GM12878 (cell line): Measurements from ENCODE around the gene CLCA2. TPM values are rescaled to one million over a fixed set of nuclear protein-coding genes. Genes with fewer than 3 reads are reported as not detected.

Source experiments
- ASH2L ChIP-seq: fragments of 300-600, 200-600 bp; sonication (generic); IDR thresholded peaks from 2 replicates; pipeline ENCODE4 v1.6.1; 2017; ENCODE audit warnings: low read depth, mild to moderate bottlenecking, borderline replicate concordance
- CBFB ChIP-seq: IDR thresholded peaks from 2 replicates; pipeline ENCODE4 v1.6.1; 2016; ENCODE audit warnings: antibody characterized with exemption, low read depth
- CREB1 ChIP-seq: IDR thresholded peaks from 2 replicates; pipeline ENCODE4 v1.6.1; 2012; ENCODE audit warnings: low read depth, mild to moderate bottlenecking, inconsistent platforms
- CREM ChIP-seq: IDR thresholded peaks from 2 replicates; pipeline ENCODE4 v1.6.1; 2014; ENCODE audit warnings: antibody characterized with exemption, low read depth
- EGR1 ChIP-seq, 2 experiments: IDR thresholded peaks; 1 replicate in 1 of 2; 2 replicates in 1 of 2; pipeline ENCODE4 v1.6.1; 2011 to 2012; ENCODE audit warnings: low read depth in 2 of 2, low read length in 2 of 2, borderline replicate concordance in 1 of 2, mild to moderate bottlenecking in 1 of 2, moderate library complexity in 1 of 2
- FOS ChIP-seq: IDR thresholded peaks from 3 replicates; pipeline ENCODE4 v1.6.1; 2011; ENCODE audit warnings: borderline replicate concordance; ENCODE audit not compliant: insufficient read length; ENCODE audit errors: extremely low read depth
- IKZF1 ChIP-seq: fragments of 450-650 bp; conservative IDR thresholded peaks from 2 replicates; pipeline ENCODE4 v1.6.1; 2017; ENCODE audit warnings: antibody characterized with exemption, mild to moderate bottlenecking
- JUND ChIP-seq: IDR thresholded peaks from 2 replicates; pipeline ENCODE4 v1.6.1; 2012; ENCODE audit warnings: low read depth, mild to moderate bottlenecking, low read length, improper control_type of control experiment, moderate library complexity
- KDM1A ChIP-seq: fragments of 200-600 bp; sonication (generic); IDR thresholded peaks from 2 replicates; pipeline ENCODE4 v1.6.1; 2016; ENCODE audit warnings: borderline replicate concordance
- MAX ChIP-seq: IDR thresholded peaks from 2 replicates; pipeline ENCODE4 v1.6.1; 2012; ENCODE audit warnings: low read depth, low read length, improper control_type of control experiment
- NKRF ChIP-seq: fragments of 450-650 bp; conservative IDR thresholded peaks from 2 replicates; pipeline ENCODE4 v1.6.1; 2017; ENCODE audit warnings: mild to moderate bottlenecking, moderate library complexity
- NR2C2 ChIP-seq: IDR thresholded peaks from 2 replicates; pipeline ENCODE4 v1.6.1; 2011; ENCODE audit warnings: borderline replicate concordance, low read depth; ENCODE audit not compliant: control insufficient read depth, insufficient read length
- NRF1 ChIP-seq: conservative IDR thresholded peaks from 2 replicates; pipeline ENCODE4 v1.6.1; 2011; ENCODE audit warnings: mild to moderate bottlenecking, low read depth, low read length, improper control_type of control experiment
- RB1 ChIP-seq: fragments of 450-650 bp; formaldehyde crosslinking; IDR thresholded peaks from 2 replicates; pipeline ENCODE4 v1.6.1; 2017; ENCODE audit warnings: mild to moderate bottlenecking, borderline replicate concordance
- REST ChIP-seq: IDR thresholded peaks from 2 replicates; pipeline ENCODE4 v1.6.1; 2012; ENCODE audit warnings: mild to moderate bottlenecking, low read depth, low read length
- SUPT20H ChIP-seq: IDR thresholded peaks from 2 replicates; pipeline ENCODE4 v1.6.1; 2011; ENCODE audit warnings: low read depth, mild to moderate bottlenecking, low read length, moderate library complexity, borderline replicate concordance; ENCODE audit not compliant: control insufficient read depth
- WRNIP1 ChIP-seq: IDR thresholded peaks from 2 replicates; pipeline ENCODE4 v1.6.1; 2011; ENCODE audit warnings: low read depth, low read length, improper control_type of control experiment, borderline replicate concordance
- ZNF384 ChIP-seq: IDR thresholded peaks from 2 replicates; pipeline ENCODE4 v1.6.1; 2012; ENCODE audit warnings: low read depth, mild to moderate bottlenecking, low read length, improper control_type of control experiment, borderline replicate concordance
- ZNF687 ChIP-seq: fragments of 450-650 bp; IDR thresholded peaks from 2 replicates; pipeline ENCODE4 v1.6.1; 2017; ENCODE audit warnings: mild to moderate bottlenecking, moderate library complexity
- polyA plus RNA-seq, 11 experiments: library from polyadenylated mRNA; depleted of rRNA in 4 of 11; unstranded in 6 of 11; stranded (reverse) in 5 of 11; fragments of >200 nt; fragmentation: Nextera tagmentation in 4 of 11; fragmentation: Illumina TruSeq in 1 of 11; extraction: Ambion mirVana in 4 of 11; extraction: Trizol in 1 of 11; gene quantifications; 1 replicate in 1 of 11; 2 replicates in 10 of 11; pipeline versions ENCODE4 v1.2.1 to v1.2.3, GENCODE V29; 2011 to 2016; ENCODE audit warnings: inconsistent platforms in 2 of 11, missing spikeins in 2 of 11, low read depth in 1 of 11
- total RNA-seq, 4 experiments: library from RNA; depleted of rRNA in 3 of 4; stranded (reverse); fragments of >200 nt in 3 of 4; fragmentation: Illumina TruSeq in 1 of 4; extraction: Trizol in 1 of 4; gene quantifications; 2 replicates each; pipeline versions ENCODE4 v1.2.1 to v1.2.3, GENCODE V29; 2013 to 2021

Gene CLCA2
- total and polyA plus RNA-seq, 10 of the 15 experiments (the other 5 are each of a cell fraction or from before 2014, with no cell fraction given): 0.01 to 0.20 (median 0.08) TPM; not detected in 6

- TF ChIP-seq SUPT20H: no peak
- no peak for TF ChIP-seq REST
- no peak for TF ChIP-seq WRNIP1
- TF ChIP-seq MAX: peak; percentile 52; the same call in 1 of the 2 replicates
- peak; percentile 93 for TF ChIP-seq CREB1
- TF ChIP-seq FOS: no peak
- peak; percentile 86 to 94 for TF ChIP-seq EGR1 (IDR thresholded peaks at IDR 0.05; ENCODE audit: borderline replicate concordance in 1 of 2, low read depth in 2 of 2, low read length in 2 of 2)
- TF ChIP-seq ZNF687: no peak
- no peak for TF ChIP-seq NR2C2
- TF ChIP-seq CREM: peak; percentile 91
- TF ChIP-seq IKZF1: peak; percentile 47; the same call in 1 of the 2 replicates
- TF ChIP-seq CBFB: 0 out of 2 replicates have a peak, but pooled peaks have one; percentile 17
- TF ChIP-seq KDM1A: no peak
- no peak for TF ChIP-seq NRF1
- TF ChIP-seq ASH2L: peak; percentile 45; the same call in 1 of the 2 replicates
- peak; percentile 87 for TF ChIP-seq NKRF
- TF ChIP-seq JUND: 0 out of 2 replicates have a peak, but pooled peaks have one; percentile 13
- 0 out of 2 replicates have a peak, but pooled peaks have one; percentile 24 for TF ChIP-seq RB1
- TF ChIP-seq ZNF384: peak; percentile 73
These were observed 28.0 kb upstream of the CLCA2 start, which contains the start of gene ODF2L (continued) for GRCh38 chr1:86395751-86396497.
